ENCODE data around the gene HLCS.

- no peak for TF ChIP-seq SP1 (IDR thresholded peaks at IDR 0.05; ENCODE audit: low read depth, low read length)
- TF ChIP-seq MAX (IDR thresholded peaks at IDR 0.05): no peak
- TF ChIP-seq JUND (IDR thresholded peaks at IDR 0.05; ENCODE audit: low read length): no peak
- TF ChIP-seq JUN (IDR thresholded peaks at IDR 0.05; ENCODE audit: low read depth, low read length): no peak
- TF ChIP-seq GABPA (IDR thresholded peaks at IDR 0.05; ENCODE audit: borderline replicate concordance, insufficient read depth, low read length): no peak
- no peak for TF ChIP-seq RAD21 (IDR thresholded peaks at IDR 0.05 in 1 of 2, conservative IDR thresholded peaks at IDR 0.05 in 1 of 2; ENCODE audit: low read depth in 2 of 2, low read length in 2 of 2)
- no peak for TF ChIP-seq EZH2 (IDR thresholded peaks at IDR 0.05; ENCODE audit: low read depth, low read length, severe bottlenecking)
- TF ChIP-seq SIN3A (conservative IDR thresholded peaks at IDR 0.05 in 1 of 2, IDR thresholded peaks at IDR 0.05 in 1 of 2; ENCODE audit: low read depth in 1 of 2, low read length in 2 of 2): no peak
- TF ChIP-seq GTF2F1 (IDR thresholded peaks at IDR 0.05; ENCODE audit: borderline replicate concordance, low read depth, low read length): no peak
- TF ChIP-seq POLR2AphosphoS5 (IDR thresholded peaks at IDR 0.05; ENCODE audit: low read depth, low read length): no peak
Measured at GRCh38 chr21:36910581-36911307, 55.7 kb downstream of the HLCS start.

All from H1 (cell line).